D721Med (cell line): ENCODE data around the gene SEC23IP.

Experiments
- DNase-seq: peaks from one replicate; pipeline ENCODE4 v3.0.0; 2011; ENCODE audit warnings: low spot score; ENCODE audit not compliant: insufficient read length
- FAIRE-seq: peaks from 2 replicates; lab custom pipeline; 2011; peaks lifted over from hg19 to GRCh38; lab: Jason Lieb, UNC
- CTCF ChIP-seq: IDR thresholded peaks from 2 replicates; pipeline ENCODE4 v1.5.1; 2012; ENCODE audit warnings: mild to moderate bottlenecking, control low read depth; ENCODE audit not compliant: insufficient read depth; ENCODE audit errors: missing control alignments

The SEC23IP gene

DNA sequence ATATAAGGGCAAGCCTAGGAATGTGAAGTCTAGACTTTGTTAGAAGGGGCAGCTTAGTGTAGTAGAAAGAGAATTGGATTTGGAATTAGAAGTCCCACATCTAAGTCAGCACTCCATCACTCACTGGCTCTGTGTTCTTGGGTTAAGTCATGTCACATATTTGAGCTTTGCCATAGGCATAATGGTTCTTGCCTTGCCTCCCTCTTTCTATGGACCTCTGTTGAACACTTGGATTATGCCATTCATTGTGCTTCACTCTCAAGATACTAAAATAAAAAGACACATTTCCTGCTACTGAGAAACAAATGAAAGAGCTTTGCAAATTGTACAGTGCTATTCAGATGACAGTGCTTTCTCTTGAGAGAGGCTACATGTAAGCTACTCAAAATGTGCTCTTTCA lies 35.9 kb downstream of the SEC23IP start:
- TF ChIP-seq CTCF: no peak
- no peak for DNase-seq
- no peak for FAIRE-seq

DNA sequence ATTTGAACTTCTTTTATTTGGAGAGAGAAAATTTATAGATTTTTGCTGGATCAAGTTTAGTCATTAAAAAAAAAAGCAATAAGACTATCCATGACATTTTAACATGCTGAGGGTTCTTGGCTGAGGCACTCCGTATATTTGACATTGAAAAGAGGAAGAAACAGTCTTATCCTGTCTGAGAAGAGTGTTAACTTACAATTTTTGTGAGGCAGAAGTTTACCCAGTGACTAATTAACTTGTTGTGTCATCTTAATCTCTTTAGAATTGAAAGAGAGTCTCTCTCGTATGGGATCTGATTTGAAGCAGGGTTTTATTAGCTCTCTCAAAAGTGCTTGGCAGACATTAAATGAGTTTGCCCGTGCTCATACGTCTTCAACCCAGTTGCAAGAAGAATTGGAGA lies 39.3 kb downstream of the SEC23IP start:
- DNase-seq (no peak), FAIRE-seq (no peak)
- no peak for TF ChIP-seq CTCF

DNA sequence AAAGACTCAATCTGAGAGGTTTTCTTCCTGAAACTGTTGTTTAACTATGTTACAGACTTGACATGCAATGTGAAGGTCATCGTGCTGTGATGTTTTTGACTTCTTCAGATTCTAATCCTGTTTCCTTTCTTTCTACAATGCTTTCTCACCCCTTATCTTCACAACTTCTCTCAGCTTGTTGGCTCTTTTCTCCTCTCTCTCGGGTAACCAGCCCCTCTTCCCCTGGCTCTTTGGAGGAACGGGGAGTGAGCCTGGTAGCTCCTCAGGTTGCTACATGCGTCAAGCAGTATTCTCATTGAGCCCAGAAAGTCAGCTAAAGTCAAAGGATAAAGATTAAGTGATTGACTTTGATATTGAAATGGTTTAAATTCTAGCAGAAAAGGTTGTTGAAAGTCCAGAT lies 40.1 kb downstream of the SEC23IP start:
- DNase-seq (no peak), FAIRE-seq (no peak)
- TF ChIP-seq CTCF: no peak

- peak; percentile 63 for TF ChIP-seq CTCF
- FAIRE-seq (no peak), DNase-seq (no peak)
These were observed 40.6 kb downstream of the SEC23IP start for GRCh38 chr10:119933179-119933578.

- no peak for TF ChIP-seq CTCF
- FAIRE-seq: no peak
These were observed 48.0 kb downstream of the SEC23IP start for GRCh38 chr10:119940487-119940886.

DNA sequence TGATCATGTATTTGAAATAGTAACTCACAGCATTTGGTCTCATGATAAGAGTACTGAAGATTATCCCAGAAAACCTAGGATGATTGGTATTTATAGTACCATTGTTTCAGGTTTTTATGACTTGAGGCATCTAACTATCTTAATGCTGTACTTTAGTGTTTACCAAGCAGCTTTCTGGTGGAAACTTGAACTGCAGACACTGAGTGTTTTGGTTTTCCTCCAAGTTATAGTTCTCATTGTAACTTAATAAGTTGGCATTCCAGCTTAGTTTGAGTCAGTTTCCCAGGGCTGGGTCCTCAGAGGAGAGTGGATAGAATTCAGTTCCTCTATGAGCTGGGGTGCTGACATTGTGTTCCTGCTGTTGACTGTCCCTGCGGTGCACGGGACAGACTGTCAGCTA lies 50.4 kb downstream of the SEC23IP start:
- TF ChIP-seq CTCF: no peak
- FAIRE-seq (no peak), DNase-seq (no peak)

More at GRCh38 chr10:119940487-119940886, 48.0 kb downstream of the SEC23IP start:
- DNase-seq: no peak

DNA sequence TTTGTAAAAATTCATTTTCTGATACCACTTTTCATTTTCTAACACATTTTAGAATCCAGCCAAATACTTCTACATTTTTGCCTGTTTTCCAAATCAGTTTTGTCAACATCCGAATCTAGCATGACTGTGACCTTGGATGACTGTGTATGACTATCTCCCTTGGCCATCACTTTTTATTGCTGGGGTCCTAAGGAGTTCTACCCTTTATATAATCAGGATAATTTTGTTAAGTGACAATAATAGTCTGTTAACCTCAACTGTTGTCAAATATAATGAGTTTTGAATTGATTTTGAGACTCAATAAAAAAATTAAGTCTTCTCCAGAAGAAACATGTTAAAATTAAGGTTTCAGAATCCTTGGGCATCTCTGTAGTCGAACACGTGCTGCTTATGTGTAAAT lies 53.3 kb downstream of the SEC23IP start:
- no peak for FAIRE-seq
- TF ChIP-seq CTCF: no peak
- DNase-seq: no peak
